K562 (cell line): ENCODE data around the gene ZCWPW1. TPM values are rescaled to one million over a fixed set of nuclear protein-coding genes. Genes with fewer than 3 reads are reported as not detected.

ENCODE experiments used
- ATAC-seq: fragments of 200-7000 bp; cut with Tn5 transposase; 3 replicates; pipeline ENCODE4 v1.9.1; 2020; ENCODE audit warnings: moderate library complexity
- BruUV-seq: library from RNA; stranded (reverse); fragments of 400-500 nt; replicated peaks from 2 replicates; lab custom pipeline; 2021; lab: Mats Ljungman, UMichigan
- CTCF ChIA-PET: fragments of 300-600 bp; formaldehyde crosslinking; extraction: SDS; loops from one replicate; lab custom pipeline; 2021; ENCODE audit warnings: low intra/inter-chr PET ratio; lab: Yijun Ruan, JAX
- POLR2A ChIA-PET: fragments of 300-600, 350-650 bp; sonication (Branson Sonifier 250); formaldehyde crosslinking; extraction: SDS; loops from one replicate; lab custom pipeline; 2021; ENCODE audit warnings: antibody characterized with exemption, inconsistent platforms; lab: Yijun Ruan, JAX
- DNase-seq, 4 experiments: peaks; one replicate each; pipeline versions ENCODE4 v3.0.0 to v3.0.0-alpha.2; 2011 to 2018; ENCODE audit warnings: low spot score in 3 of 4, mixed read lengths in 3 of 4; ENCODE audit errors: extremely low read depth in 1 of 4
- FAIRE-seq: peaks from 2 replicates; lab custom pipeline; 2011; peaks lifted over from hg19 to GRCh38; lab: Jason Lieb, UNC
- H2AFZ ChIP-seq: 2 replicates; pipeline ENCODE4 v1.6.0; 2011; ENCODE audit warnings: low read depth, low read length, control low read depth, inconsistent platforms
- H3K27ac ChIP-seq: fragments of 200-600 bp; 3 replicates; pipeline ENCODE4 v1.8.0; 2011; ENCODE audit warnings: low read depth, mild to moderate bottlenecking, control low read depth, inconsistent platforms, low read length, moderate library complexity, mixed read lengths; ENCODE audit errors: extremely low read depth
- H3K27me3 ChIP-seq, 2 experiments: fragments of 300-600 bp in 1 of 2; 2 replicates in 1 of 2; 3 replicates in 1 of 2; pipeline versions ENCODE4 v1.6.0 to v1.8.0; 2011; ENCODE audit warnings: inconsistent platforms in 2 of 2, low read length in 2 of 2, mild to moderate bottlenecking in 1 of 2, mixed read lengths in 1 of 2, moderate library complexity in 1 of 2; ENCODE audit not compliant: control insufficient read depth in 2 of 2, insufficient read depth in 2 of 2
- H3K36me3 ChIP-seq: fragments of 300-600 bp; 3 replicates; pipeline ENCODE4 v1.8.0; 2011; ENCODE audit warnings: mild to moderate bottlenecking, low read length, inconsistent platforms; ENCODE audit not compliant: control insufficient read depth, insufficient read depth
- H3K4me1 ChIP-seq, 2 experiments: fragments of 200-600 bp in 1 of 2; replicated peaks in 1 of 2; 2 replicates in 1 of 2; 3 replicates in 1 of 2; pipeline versions ENCODE4 v1.5.1 to v1.8.0; 2011; ENCODE audit warnings: inconsistent platforms in 2 of 2, low read length in 2 of 2, mild to moderate bottlenecking in 1 of 2, mixed read lengths in 1 of 2, moderate library complexity in 1 of 2; ENCODE audit not compliant: control insufficient read depth in 2 of 2, insufficient read depth in 2 of 2
- H3K4me2 ChIP-seq: 2 replicates; pipeline ENCODE4 v1.6.1; 2011; ENCODE audit warnings: low read length, control low read depth, inconsistent platforms, mixed read lengths; ENCODE audit not compliant: insufficient read depth
- H3K4me3 ChIP-seq: fragments of 200-600 bp; sonication (generic), shearing (Covaris generic); 2 replicates; pipeline ENCODE4 v1.5.1; 2016; ENCODE audit warnings: control low read depth, inconsistent platforms
- H3K79me2 ChIP-seq: fragments of 200-600 bp; 3 replicates; pipeline ENCODE4 v1.8.0; 2011; ENCODE audit warnings: low read length, inconsistent platforms; ENCODE audit not compliant: control insufficient read depth, insufficient read depth
- H3K9ac ChIP-seq, 2 experiments: 2 replicates each; pipeline versions ENCODE4 v1.6.0 to v1.6.1; 2011; ENCODE audit warnings: low read depth in 2 of 2, low read length in 2 of 2, control low read depth in 1 of 2, inconsistent platforms in 1 of 2, mild to moderate bottlenecking in 1 of 2, mixed read lengths in 1 of 2; ENCODE audit not compliant: insufficient read depth in 1 of 2
- H3K9me1 ChIP-seq: one replicate; pipeline ENCODE4 v1.6.0; 2011; ENCODE audit warnings: inconsistent platforms, mild to moderate bottlenecking, low read length, moderate library complexity; ENCODE audit not compliant: control insufficient read depth, insufficient read depth
- H3K9me3 ChIP-seq: replicated peaks from 2 replicates; pipeline ENCODE4 v1.5.1; 2011; ENCODE audit warnings: low read depth, low read length, inconsistent platforms; ENCODE audit not compliant: control insufficient read depth, insufficient read depth
- H4K20me1 ChIP-seq: replicated peaks from 2 replicates; pipeline ENCODE4 v1.6.1; 2011; ENCODE audit warnings: low read length, inconsistent platforms, mixed read lengths; ENCODE audit not compliant: control insufficient read depth, insufficient read depth
- ARID1B ChIP-seq: fragments of 450-650 bp; IDR thresholded peaks from 2 replicates; pipeline ENCODE4 v1.6.1; 2016; ENCODE audit warnings: antibody characterized with exemption, mild to moderate bottlenecking, inconsistent platforms
- CXXC5 ChIP-seq: fragments of 250-450 bp; sonication (Bioruptor Pico); IDR thresholded peaks from 2 replicates; pipeline ENCODE4 v1.8.0; 2022; ENCODE audit warnings: inconsistent platforms, mild to moderate bottlenecking, moderate library complexity
- EGR1 ChIP-seq: fragments of 450-650 bp; conservative IDR thresholded peaks from 2 replicates; pipeline ENCODE4 v1.6.1; 2017; ENCODE audit warnings: mild to moderate bottlenecking
- GABPB1 ChIP-seq: sonication (generic); formaldehyde crosslinking; IDR thresholded peaks from 2 replicates; pipeline ENCODE4 v1.8.0; 2022; ENCODE audit warnings: mild to moderate bottlenecking, missing genetic modification reagents
- LCOR ChIP-seq: sonication (generic); formaldehyde crosslinking; IDR thresholded peaks from 2 replicates; pipeline ENCODE4 v1.8.0; 2022; ENCODE audit warnings: mild to moderate bottlenecking, missing genetic modification reagents
- SMAD1 ChIP-seq: fragments of 150-350 bp; IDR thresholded peaks from 2 replicates; pipeline ENCODE4 v1.6.1; 2014; ENCODE audit warnings: low read length, low read depth; ENCODE audit not compliant: partially characterized antibody
- TAL1 ChIP-seq: fragments of 450-650 bp; IDR thresholded peaks from 2 replicates; pipeline ENCODE4 v1.6.1; 2016; ENCODE audit warnings: mild to moderate bottlenecking
- TCF7L2 ChIP-seq: fragments of 150-350 bp; IDR thresholded peaks from 2 replicates; pipeline ENCODE4 v1.6.1; 2016; ENCODE audit warnings: low read depth, mild to moderate bottlenecking, low read length, moderate library complexity
- TRIM24 ChIP-seq, 2 experiments: fragments of 450-650 bp; IDR thresholded peaks; 2 replicates each; pipeline ENCODE4 v1.6.1; 2016
- UBTF ChIP-seq, 2 experiments: IDR thresholded peaks; 2 replicates each; pipeline ENCODE4 v1.6.1; 2012; ENCODE audit warnings: improper control_type of control experiment in 2 of 2, low read depth in 2 of 2, low read length in 2 of 2, borderline replicate concordance in 1 of 2
- XRCC5 ChIP-seq: fragments of 200-400 bp; formaldehyde crosslinking; IDR thresholded peaks from 2 replicates; pipeline ENCODE4 v1.6.1; 2017; ENCODE audit warnings: low read depth, mild to moderate bottlenecking, low read length
- ZBTB1 ChIP-seq: sonication (generic); formaldehyde crosslinking; IDR thresholded peaks from 2 replicates; pipeline ENCODE4 v1.8.1; 2023; ENCODE audit warnings: missing genetic modification reagents, low read depth, mild to moderate bottlenecking, borderline replicate concordance
- WGBS: fragments of 100-300 bp; shearing (Covaris generic); methylation state at CpG from one replicate; pipeline ENCODE4 v1.1.6; 2016; ENCODE audit warnings: low coverage, mixed read lengths; ENCODE audit not compliant: insufficient coverage; ENCODE audit errors: missing lambda C conversion rate; 5-methylcytosine and 5-hydroxymethylcytosine counted together
- in situ Hi-C: fragments of 300-500 bp; cut with MboI; formaldehyde crosslinking; loops from 4 replicates; pipeline ENCODE4 v1.15.0; 2018; ENCODE audit warnings: inconsistent platforms, mixed read lengths
- intact Hi-C: fragments of 100-400 bp; cut with micrococcal nuclease; formaldehyde crosslinking; loops from 2 replicates; pipeline ENCODE4 v1.14.2; 2022
- polyA plus RNA-seq, 8 experiments: library from polyadenylated mRNA; depleted of rRNA in 4 of 8; stranded (reverse) in 5 of 8; unstranded in 3 of 8; fragments of >200 nt; fragmentation: Nextera tagmentation in 2 of 8; fragmentation: Illumina TruSeq in 1 of 8; extraction: Ambion mirVana in 2 of 8; extraction: Trizol in 1 of 8; gene quantifications; 2 replicates each; pipeline versions ENCODE4 v1.2.1 to v1.2.3, GENCODE V29; 2011 to 2014; ENCODE audit warnings: inconsistent platforms in 1 of 8, missing spikeins in 1 of 8
- total RNA-seq, 7 experiments: library from RNA; depleted of rRNA in 6 of 7; stranded (reverse); fragments of >200 nt in 6 of 7; fragmentation: Illumina TruSeq in 2 of 7; extraction: Trizol in 2 of 7; gene quantifications; 2 replicates each; pipeline versions ENCODE4 v1.2.1 to v1.2.3, GENCODE V29; 2011 to 2021; ENCODE audit warnings: low replicate concordance in 1 of 7
- TF ChIP-seq, protein P1 (sequence below), 2 experiments: fragments of 200-800 bp in 1 of 2; sonication (Bioruptor generic) in 1 of 2; sonication (generic) in 1 of 2; formaldehyde crosslinking in 1 of 2; IDR thresholded peaks in 1 of 2; conservative IDR thresholded peaks in 1 of 2; 2 replicates each; pipeline versions ENCODE4 v1.5.0 to v1.6.1; 2016 to 2020; ENCODE audit warnings: missing compliant biosample characterization in 1 of 2, missing genetic modification characterization in 1 of 2, missing genetic modification reagents in 1 of 2
- TF ChIP-seq, protein P2 (sequence below), 2 experiments: fragments of 450-650 bp in 1 of 2; sonication (generic) in 1 of 2; formaldehyde crosslinking in 1 of 2; IDR thresholded peaks in 1 of 2; conservative IDR thresholded peaks in 1 of 2; 2 replicates each; pipeline versions ENCODE4 v1.6.1 to v1.8.1; 2016 to 2023; ENCODE audit warnings: mild to moderate bottlenecking in 2 of 2, moderate library complexity in 2 of 2, inconsistent platforms in 1 of 2, missing genetic modification reagents in 1 of 2

ZCWPW1 gene
- total and polyA plus RNA-seq, 9 of the 15 experiments (the other 6 are each of a cell fraction or from before 2014, with no cell fraction given) = 0.18 to 1.7 (median 1.2) TPM

DNA sequence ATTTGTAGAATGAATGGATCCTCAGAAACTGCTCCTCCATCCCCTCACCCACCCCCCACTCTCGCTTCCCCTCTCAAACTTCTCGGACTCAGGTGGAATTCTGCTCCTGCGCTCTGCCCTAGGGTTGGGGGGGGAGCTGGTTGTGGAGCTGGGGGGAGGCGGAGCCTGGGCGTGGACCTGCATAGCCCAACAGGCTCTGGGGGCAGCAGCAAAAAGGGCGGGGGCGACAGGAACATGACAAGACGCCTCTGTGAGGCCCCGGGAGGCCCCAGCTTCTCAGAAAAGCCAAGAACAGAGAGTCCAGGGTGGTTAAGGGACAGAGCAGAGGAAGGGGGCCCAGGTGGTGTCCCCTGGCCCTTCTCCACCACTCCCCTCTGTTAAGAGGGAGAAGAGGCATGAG is 47.0 kb upstream of the ZCWPW1 start (continued):
- TF ChIP-seq SMAD1 = no peak

DNA sequence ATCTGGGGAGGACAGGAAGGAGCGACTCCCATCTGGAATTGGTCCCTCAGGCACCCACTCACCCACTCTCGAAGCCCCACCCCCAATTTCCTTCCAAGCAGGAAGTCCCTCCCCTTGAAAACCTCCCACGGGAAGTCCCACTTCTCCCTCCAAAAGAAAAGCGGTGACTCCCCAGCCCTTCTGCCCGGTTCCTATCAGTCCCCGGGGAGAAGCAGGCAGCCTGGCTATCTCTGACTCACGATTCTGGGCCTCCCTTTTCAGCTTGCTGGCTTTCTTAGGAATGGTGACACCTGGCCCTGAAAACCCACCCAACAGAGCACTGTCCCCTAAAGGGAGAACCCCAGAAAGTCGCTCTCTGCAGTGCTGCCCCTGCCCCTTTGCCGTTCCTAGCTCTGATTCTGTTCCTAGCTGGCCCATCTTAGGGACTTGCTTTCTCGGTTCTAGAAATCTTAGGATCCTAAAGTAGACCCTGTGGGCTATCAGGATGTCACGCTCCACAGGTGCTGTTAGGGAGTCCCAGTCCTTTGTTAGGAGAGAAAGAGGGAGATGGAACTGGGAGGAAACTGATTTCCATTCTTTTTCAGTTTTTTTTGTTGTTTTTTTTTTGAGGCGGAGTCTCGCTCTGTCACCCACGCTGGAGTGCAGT is 44.5 kb upstream of the ZCWPW1 start:
- Histone ChIP-seq H3K9me1 (peaks cover 6% of the 10 kb centered on the region), H3K36me3 (peaks cover 76% of the 10 kb centered on the region), H3K27ac (peak overlapping the region; percentile 77), H3K9ac (peak overlapping the region; percentile 26 to 77; a peak in 3 of 4 replicates), H3K4me2 (peak overlapping the region; percentile 67), H3K4me3 (peak overlapping the region; percentile 6; the same call in 1 of the 2 replicates), H2AFZ (peak overlapping the region; percentile 55), H3K9me3 (no peaks in the 10 kb centered on the region), H3K4me1 (peaks cover 41 to 69% of the 10 kb centered on the region in 2 experiments), H3K79me2 (peaks cover 49% of the 10 kb centered on the region), H3K27me3 (no peaks in the 10 kb centered on the region), H4K20me1 (peaks cover 19% of the 10 kb centered on the region)
- 21% methylated on average over 14 of the region's 14 CpGs for WGBS
- intact Hi-C loops = no loop called here
- ATAC-seq (peak; percentile 46), FAIRE-seq (peak; percentile 93), DNase-seq (peak; percentile 88 to 90 (median 88))
- ChIA-PET CTCF (interaction anchor here (0.7 kb wide), 2 partner anchors 91 to 100 kb away, joined by 3 to 6 read pairs; no protein-coding TSS in a partner anchor), POLR2A (interaction anchor here (0.6 to 0.9 kb wide), 4 partner anchors 11 to 355 kb away, joined by 3 to 4 read pairs (median 3); partner anchors contain the start of gene FBXO24)
- in situ Hi-C loops = loop anchor here (25.0 kb wide), 1 partner anchor 89 kb away; the partner anchor contains the start of gene SAP25
- no TSS peak for BruUV-seq
- no peak for TF ChIP-seq ZBTB1 (CRISPR knock-in tag)
- TF ChIP-seq TRIM24 (IDR thresholded peaks at IDR 0.05) = peak; percentile 32 to 46; a peak in 1 of 4 replicates
- 0 out of 2 replicates have a peak, but pooled peaks have one; percentile 26 for TF ChIP-seq CXXC5 (CRISPR knock-in tag)
- peak; percentile 50; the same call in 1 of the 2 replicates for TF ChIP-seq TAL1
- TF ChIP-seq EGR1 = peak; percentile 69
- TF ChIP-seq XRCC5 = 0 out of 2 replicates have a peak, but pooled peaks have one; percentile 29
- TF ChIP-seq UBTF (IDR thresholded peaks at IDR 0.05; ENCODE audit: borderline replicate concordance in 1 of 2, low read depth in 2 of 2, low read length in 2 of 2) = peak in 1 of 2 experiments; percentile 97; a peak in 3 of 4 replicates
- peak; percentile 87 for TF ChIP-seq ARID1B
- TF ChIP-seq GABPB1 (CRISPR knock-in tag) = peak; percentile 48; the same call in 1 of the 2 replicates
- peak; percentile 86 for TF ChIP-seq LCOR (CRISPR knock-in tag)
- TF ChIP-seq, protein P1, sequence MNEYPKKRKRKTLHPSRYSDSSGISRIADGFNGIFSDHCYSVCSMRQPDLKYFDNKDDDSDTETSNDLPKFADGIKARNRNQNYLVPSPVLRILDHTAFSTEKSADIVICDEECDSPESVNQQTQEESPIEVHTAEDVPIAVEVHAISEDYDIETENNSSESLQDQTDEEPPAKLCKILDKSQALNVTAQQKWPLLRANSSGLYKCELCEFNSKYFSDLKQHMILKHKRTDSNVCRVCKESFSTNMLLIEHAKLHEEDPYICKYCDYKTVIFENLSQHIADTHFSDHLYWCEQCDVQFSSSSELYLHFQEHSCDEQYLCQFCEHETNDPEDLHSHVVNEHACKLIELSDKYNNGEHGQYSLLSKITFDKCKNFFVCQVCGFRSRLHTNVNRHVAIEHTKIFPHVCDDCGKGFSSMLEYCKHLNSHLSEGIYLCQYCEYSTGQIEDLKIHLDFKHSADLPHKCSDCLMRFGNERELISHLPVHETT (CRISPR knock-in tag; conservative IDR thresholded peaks at IDR 0.05 in 1 of 2, IDR thresholded peaks at IDR 0.05 in 1 of 2) = peak in 1 of 2 experiments; percentile 56; a peak in 1 of 4 replicates
- TF ChIP-seq, protein P2, sequence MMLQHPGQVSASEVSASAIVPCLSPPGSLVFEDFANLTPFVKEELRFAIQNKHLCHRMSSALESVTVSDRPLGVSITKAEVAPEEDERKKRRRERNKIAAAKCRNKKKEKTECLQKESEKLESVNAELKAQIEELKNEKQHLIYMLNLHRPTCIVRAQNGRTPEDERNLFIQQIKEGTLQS (IDR thresholded peaks at IDR 0.05) = peak; percentile 72
- TF ChIP-seq, protein P2 (CRISPR knock-in tag; conservative IDR thresholded peaks at IDR 0.05) = no peak; the same call in 1 of the 2 replicates
- no peak for TF ChIP-seq TCF7L2
